Activated T-cell treated with anti-CD3 and anti-CD28 coated beads, Interleukin-2, amount 50 U/mL, for 72 hours (primary cell): ENCODE results near the gene ANKS1B. TPM values are rescaled to one million over a fixed set of nuclear protein-coding genes. Genes with fewer than 3 reads are reported as not detected.

Experiments used
- ATAC-seq, 2 donors: fragments of 150-1000 bp; cut with Tn5 transposase; replicated peaks in 1 of 2; 2 replicates each; pipeline ENCODE4 v1.10.0; 2021; ENCODE audit warnings: moderate library complexity in 2 of 2, mild to moderate bottlenecking in 1 of 2
- DNase-seq, 2 donors: peaks; one replicate each; pipeline ENCODE4 v3.0.0; 2021 to 2022; ENCODE audit warnings: mixed read lengths in 1 of 2
- H3K27ac Mint-ChIP-seq: one replicate; pipeline ENCODE4 v1.8.0; 2022; ENCODE audit warnings: mild to moderate bottlenecking, moderate library complexity, mixed read lengths
- H3K27me3 Mint-ChIP-seq: one replicate; pipeline ENCODE4 v1.8.0; 2022; ENCODE audit warnings: low read depth, mixed read lengths
- H3K36me3 Mint-ChIP-seq, 2 donors: one replicate each; pipeline ENCODE4 v1.8.0; 2022; ENCODE audit warnings: mixed read lengths in 2 of 2, mild to moderate bottlenecking in 1 of 2; ENCODE audit not compliant: insufficient read depth in 2 of 2
- H3K4me1 Mint-ChIP-seq: one replicate; pipeline ENCODE4 v1.8.0; 2022; ENCODE audit warnings: low read depth, mixed read lengths
- H3K4me3 Mint-ChIP-seq, 2 donors: one replicate each; pipeline ENCODE4 v1.8.0; 2022; ENCODE audit warnings: mild to moderate bottlenecking in 2 of 2, mixed read lengths in 2 of 2, moderate library complexity in 2 of 2
- H3K9me3 Mint-ChIP-seq, 2 donors: one replicate each; pipeline ENCODE4 v1.8.0; 2022; ENCODE audit warnings: mixed read lengths in 2 of 2
- total RNA-seq, 2 donors: library from RNA; stranded (reverse); gene quantifications; one replicate each; pipeline ENCODE4 v1.2.3, GENCODE V29; 2022

The ANKS1B gene
- total RNA-seq, 2 donors from 2014 or later = 0.19 to 0.63 TPM

- peaks cover 8 to 18% of the 10 kb centered on the region in 2 donors for H3K9me3 Mint-ChIP-seq
- DNase-seq (no peak), ATAC-seq (no peak)
- H3K27ac Mint-ChIP-seq = no peak overlapping the region
- H3K4me1 Mint-ChIP-seq = no peaks in the 10 kb centered on the region
- H3K36me3 Mint-ChIP-seq = no peaks in the 10 kb centered on the region
- no peak overlapping the region for H3K4me3 Mint-ChIP-seq
- H3K27me3 Mint-ChIP-seq = no peaks in the 10 kb centered on the region
Observed at GRCh38 chr12:99549196-99549595, 435.5 kb downstream of the ANKS1B start.

DNA sequence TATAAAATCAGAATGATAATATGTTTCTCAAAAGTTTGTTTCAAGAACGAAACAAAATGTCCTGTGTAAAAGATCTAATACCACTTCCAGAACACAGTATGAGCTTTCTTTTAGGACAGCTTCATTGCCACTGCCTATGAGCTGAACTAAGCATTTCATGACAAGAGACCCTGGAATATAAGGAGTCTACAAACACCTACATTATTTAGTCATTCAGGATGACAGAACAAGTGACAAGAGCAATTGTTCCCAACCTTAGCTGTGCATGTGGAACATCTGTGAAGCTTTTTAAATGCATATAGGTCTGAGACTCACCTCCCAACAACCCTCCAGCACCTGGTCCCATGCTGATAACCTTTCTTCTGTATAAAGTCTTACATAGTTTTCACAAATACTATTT lies 440.3 kb downstream of the ANKS1B start:
- Mint-ChIP-seq H3K9me3 (peaks cover 5 to 7% of the 10 kb centered on the region in 2 donors), H3K27me3 (no peaks in the 10 kb centered on the region), H3K4me1 (no peaks in the 10 kb centered on the region), H3K4me3 (no peak overlapping the region), H3K36me3 (no peaks in the 10 kb centered on the region), H3K27ac (no peak overlapping the region)
- no peak for ATAC-seq
- DNase-seq = no peak

GRCh38 chr12:99529966-99530365 lies 454.8 kb downstream of the ANKS1B start:
- Mint-ChIP-seq H3K4me3 (no peak overlapping the region), H3K27ac (no peak overlapping the region), H3K36me3 (no peaks in the 10 kb centered on the region), H3K4me1 (no peaks in the 10 kb centered on the region), H3K9me3 (peaks cover 2 to 5% of the 10 kb centered on the region in 2 donors), H3K27me3 (no peaks in the 10 kb centered on the region)
- DNase-seq (no peak), ATAC-seq (no peak)

- Mint-ChIP-seq H3K4me1 (no peaks in the 10 kb centered on the region), H3K4me3 (no peak overlapping the region), H3K27ac (no peak overlapping the region), H3K9me3 (peaks cover 5 to 6% of the 10 kb centered on the region in 2 donors), H3K27me3 (no peaks in the 10 kb centered on the region), H3K36me3 (no peaks in the 10 kb centered on the region)
- DNase-seq = no peak
- ATAC-seq = no peak
Observed at GRCh38 chr12:99528478-99528877, 456.3 kb downstream of the ANKS1B start.

GRCh38 chr12:99523853-99524252 lies 460.9 kb downstream of the ANKS1B start:
- no peak overlapping the region for H3K4me3 Mint-ChIP-seq
- peaks cover 5 to 11% of the 10 kb centered on the region in 2 donors for H3K9me3 Mint-ChIP-seq
- no peak for ATAC-seq
- no peaks in the 10 kb centered on the region for H3K4me1 Mint-ChIP-seq
- no peaks in the 10 kb centered on the region for H3K27me3 Mint-ChIP-seq
- H3K27ac Mint-ChIP-seq = no peak overlapping the region
- H3K36me3 Mint-ChIP-seq = no peaks in the 10 kb centered on the region
- no peak for DNase-seq

- Mint-ChIP-seq H3K36me3 (no peaks in the 10 kb centered on the region), H3K27me3 (no peaks in the 10 kb centered on the region), H3K27ac (no peak overlapping the region), H3K9me3 (peaks cover 5 to 11% of the 10 kb centered on the region in 2 donors), H3K4me1 (no peaks in the 10 kb centered on the region), H3K4me3 (no peak overlapping the region)
- ATAC-seq = no peak
- no peak for DNase-seq
Observed at GRCh38 chr12:99522456-99522855, 462.3 kb downstream of the ANKS1B start.

- Mint-ChIP-seq H3K36me3 (no peaks in the 10 kb centered on the region), H3K27ac (no peak overlapping the region), H3K9me3 (peaks cover 5 to 9% of the 10 kb centered on the region in 2 donors), H3K27me3 (no peaks in the 10 kb centered on the region), H3K4me1 (no peaks in the 10 kb centered on the region), H3K4me3 (no peak overlapping the region)
- no peak for ATAC-seq
- no peak for DNase-seq
Observed at GRCh38 chr12:99521664-99522063, 463.1 kb downstream of the ANKS1B start.

GRCh38 chr12:99513066-99513465 lies 471.7 kb downstream of the ANKS1B start:
- Mint-ChIP-seq H3K27ac (no peak overlapping the region), H3K36me3 (no peaks in the 10 kb centered on the region), H3K4me1 (no peaks in the 10 kb centered on the region), H3K9me3 (peaks cover 5 to 20% of the 10 kb centered on the region in 2 donors), H3K27me3 (no peaks in the 10 kb centered on the region), H3K4me3 (no peak overlapping the region)
- DNase-seq (no peak), ATAC-seq (no peak)

GRCh38 chr12:99505805-99506204 lies 478.9 kb downstream of the ANKS1B start:
- ATAC-seq = no peak
- Mint-ChIP-seq H3K27ac (no peak overlapping the region), H3K36me3 (peaks cover 0 to 2% of the 10 kb centered on the region in 2 donors), H3K4me1 (no peaks in the 10 kb centered on the region), H3K27me3 (no peaks in the 10 kb centered on the region), H3K9me3 (peaks cover 3 to 9% of the 10 kb centered on the region in 2 donors), H3K4me3 (no peak overlapping the region)
- DNase-seq = no peak

GRCh38 chr12:99498756-99499155 lies 486.0 kb downstream of the ANKS1B start:
- no peak overlapping the region for H3K27ac Mint-ChIP-seq
- DNase-seq (no peak), ATAC-seq (no peak)
- H3K4me1 Mint-ChIP-seq = no peaks in the 10 kb centered on the region
- H3K27me3 Mint-ChIP-seq = no peaks in the 10 kb centered on the region
- H3K9me3 Mint-ChIP-seq = peaks cover 14 to 18% of the 10 kb centered on the region in 2 donors
- peaks cover 0 to 2% of the 10 kb centered on the region in 2 donors for H3K36me3 Mint-ChIP-seq
- no peak overlapping the region for H3K4me3 Mint-ChIP-seq

DNA sequence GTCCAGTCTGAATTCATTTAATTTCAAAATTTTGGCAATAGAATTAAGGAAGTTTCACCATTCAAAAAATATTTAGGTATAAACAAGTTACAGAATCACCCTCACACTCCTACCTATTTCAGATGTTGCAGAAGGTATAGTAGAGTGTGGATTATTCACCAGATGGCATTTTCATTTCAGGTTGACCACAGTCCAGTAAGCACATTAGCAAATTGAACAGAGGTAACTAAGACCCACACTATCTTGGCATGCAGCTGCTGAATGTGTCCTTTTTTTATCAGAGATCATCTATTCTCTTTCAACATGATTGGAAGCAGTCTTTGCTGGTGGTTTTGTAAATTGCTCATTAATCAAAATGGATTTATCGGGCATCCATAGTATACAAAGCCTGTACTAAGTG lies 488.9 kb downstream of the ANKS1B start:
- ATAC-seq (no peak), DNase-seq (no peak)
- Mint-ChIP-seq H3K4me3 (no peak overlapping the region), H3K4me1 (no peaks in the 10 kb centered on the region), H3K36me3 (no peaks in the 10 kb centered on the region), H3K9me3 (peaks cover 16 to 21% of the 10 kb centered on the region in 2 donors), H3K27ac (no peak overlapping the region), H3K27me3 (no peaks in the 10 kb centered on the region)

- Mint-ChIP-seq H3K4me3 (no peak overlapping the region), H3K27me3 (no peaks in the 10 kb centered on the region), H3K4me1 (no peaks in the 10 kb centered on the region), H3K27ac (no peak overlapping the region), H3K9me3 (peaks cover 14 to 18% of the 10 kb centered on the region in 2 donors), H3K36me3 (no peaks in the 10 kb centered on the region)
- DNase-seq = no peak
- ATAC-seq = no peak
Observed at GRCh38 chr12:99493197-99493596, 491.5 kb downstream of the ANKS1B start.

DNA sequence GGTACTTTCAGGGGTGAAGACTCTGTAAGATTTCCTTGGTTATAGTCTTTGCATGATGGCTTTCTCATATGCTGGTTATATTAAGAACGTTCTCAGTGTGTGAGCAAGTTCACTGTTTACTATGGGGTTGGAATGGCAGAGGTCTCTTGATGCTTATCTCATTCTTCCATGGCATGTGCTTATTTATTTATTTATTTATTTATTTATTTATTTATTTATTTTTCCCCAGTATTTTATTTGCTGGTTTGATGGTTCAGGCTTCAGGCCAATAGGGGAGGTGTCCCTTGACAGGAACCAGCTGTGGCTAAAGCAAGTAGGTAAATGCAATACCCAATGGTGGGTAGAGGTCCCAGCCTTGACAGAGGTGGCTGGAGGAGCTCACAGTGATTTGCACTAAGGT lies 498.5 kb downstream of the ANKS1B start:
- DNase-seq (no peak), ATAC-seq (no peak)
- H3K4me1 Mint-ChIP-seq = no peaks in the 10 kb centered on the region
- peaks cover 5 to 16% of the 10 kb centered on the region in 2 donors for H3K9me3 Mint-ChIP-seq
- H3K27ac Mint-ChIP-seq = no peak overlapping the region
- no peak overlapping the region for H3K4me3 Mint-ChIP-seq
- H3K36me3 Mint-ChIP-seq = no peaks in the 10 kb centered on the region
- no peaks in the 10 kb centered on the region for H3K27me3 Mint-ChIP-seq

- H3K27ac Mint-ChIP-seq = no peak overlapping the region
- peaks cover 2 to 13% of the 10 kb centered on the region in 2 donors for H3K9me3 Mint-ChIP-seq
- H3K4me3 Mint-ChIP-seq = no peak overlapping the region
- no peaks in the 10 kb centered on the region for H3K36me3 Mint-ChIP-seq
- no peak for ATAC-seq
- H3K4me1 Mint-ChIP-seq = no peaks in the 10 kb centered on the region
- no peak for DNase-seq
- no peaks in the 10 kb centered on the region for H3K27me3 Mint-ChIP-seq
Observed at GRCh38 chr12:99479149-99479548, 505.6 kb downstream of the ANKS1B start.
